GM18909 (cell line): ENCODE measurements around the gene SYNGR1.

ENCODE experiments used
- ATAC-seq: cut with Tn5 transposase; IDR thresholded peaks from one replicate; pipeline ENCODE4 v1.9.1; 2021; ENCODE audit warnings: mild to moderate bottlenecking; ENCODE audit not compliant: unreplicated experiment, poor library complexity

SYNGR1 gene

GRCh38 chr22:39349967-39350726 lies at the start of gene SYNGR1:
SYNGR1 (plus strand) TSS chr22:39349991; CDS start chr22:39350011, 20 bp downstream.
- ATAC-seq, result no peak

GRCh38 chr22:39300186-39300830 lies 49.5 kb upstream of the SYNGR1 start:
- ATAC-seq, result no peak

GRCh38 chr22:39301108-39301507 lies 48.7 kb upstream of the SYNGR1 start:
- no peak for ATAC-seq

DNA sequence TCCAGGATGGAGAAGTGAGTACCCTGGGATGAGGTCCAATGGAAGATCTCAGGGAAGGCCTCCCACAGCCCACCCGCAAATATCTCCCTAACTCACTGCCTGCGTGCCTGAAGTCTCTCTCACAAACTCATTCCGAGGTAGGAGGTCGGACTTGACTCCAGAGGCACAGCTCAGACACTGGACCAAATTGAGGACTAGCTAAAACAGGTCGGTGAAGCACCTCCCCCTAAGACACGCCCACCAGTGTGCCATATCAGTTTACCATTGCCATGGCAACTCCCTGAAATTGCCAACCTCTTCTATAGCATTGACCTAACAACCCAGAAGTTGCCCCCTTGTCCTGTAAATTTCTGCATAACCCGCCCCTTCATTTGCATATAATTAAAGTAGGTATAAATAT lies 47.9 kb upstream of the SYNGR1 start:
- ATAC-seq, result no peak

DNA sequence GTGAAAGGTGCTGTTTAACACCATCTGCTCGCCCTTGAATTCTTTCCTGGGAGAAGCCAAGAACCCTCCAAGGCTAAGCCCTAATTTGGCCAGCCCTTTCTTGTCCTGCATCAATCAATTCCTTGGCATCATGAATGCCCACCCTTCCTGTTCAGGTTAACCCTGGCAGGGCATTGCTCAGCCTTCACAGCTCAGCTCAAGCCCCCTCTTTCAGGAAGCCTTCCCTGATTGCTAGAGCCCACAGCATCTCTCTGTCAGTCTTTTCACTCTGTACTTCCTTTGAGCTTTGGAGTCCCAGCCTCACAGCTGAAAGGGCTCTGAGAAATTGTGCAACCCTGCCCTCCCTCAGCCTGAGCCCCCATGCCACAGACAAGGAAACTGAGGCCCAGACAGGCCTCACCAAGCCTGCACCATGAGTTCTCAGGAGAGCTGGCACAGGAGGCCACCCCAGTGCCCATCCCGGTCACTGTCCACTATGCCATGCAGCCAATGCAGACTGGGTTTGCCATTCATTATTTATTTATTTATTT lies 47.3 kb upstream of the SYNGR1 start:
- ATAC-seq, result no peak

- ATAC-seq, result no peak
Measured at GRCh38 chr22:39303358-39303757, 46.4 kb upstream of the SYNGR1 start.

- no peak for ATAC-seq
Measured at GRCh38 chr22:39303892-39304671, 45.7 kb upstream of the SYNGR1 start.

DNA sequence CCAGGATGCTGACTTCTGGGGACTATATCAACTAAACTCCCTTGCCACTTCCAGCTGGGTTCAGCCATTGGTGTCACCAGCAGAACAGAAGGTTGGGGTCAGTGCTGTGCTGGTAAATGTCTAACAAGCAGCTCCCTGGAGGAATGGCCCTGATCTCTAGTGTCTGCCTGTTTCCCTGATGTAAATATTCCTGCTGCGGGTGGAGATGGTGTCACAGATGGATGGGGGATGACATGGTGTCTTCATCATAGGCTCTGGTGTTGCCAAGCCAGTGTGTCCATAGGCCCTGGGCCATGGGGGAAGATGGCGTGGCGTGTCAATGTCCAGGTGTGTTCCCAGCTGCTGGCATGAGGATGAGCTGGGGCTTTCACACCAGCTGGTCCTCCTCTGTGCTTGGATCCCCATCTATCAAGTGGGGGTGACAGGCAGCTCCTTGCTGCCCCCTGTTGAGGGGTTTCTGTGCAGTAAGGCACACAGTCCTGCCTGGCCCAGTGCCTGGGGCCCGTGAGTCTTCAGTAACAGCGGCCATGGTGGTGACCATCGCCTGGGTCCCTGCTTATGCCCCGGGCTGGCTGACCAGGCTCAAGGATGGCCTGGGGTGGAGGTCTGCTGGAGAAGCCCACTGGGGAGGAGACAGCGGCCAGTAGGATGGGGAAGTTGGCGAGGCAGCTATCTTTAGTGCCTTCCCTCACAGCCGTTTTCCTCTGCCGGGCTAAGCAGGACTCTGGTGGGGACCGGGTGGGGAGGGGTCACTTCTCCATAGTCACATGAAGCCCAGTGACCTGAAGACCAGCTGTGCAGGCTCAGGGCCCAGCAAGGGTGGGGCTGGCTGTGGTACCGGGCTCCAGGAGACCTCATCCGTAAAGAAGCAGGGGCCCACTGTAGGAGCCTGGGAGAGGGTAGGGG lies 43.1 kb upstream of the SYNGR1 start:
- ATAC-seq, result no peak

DNA sequence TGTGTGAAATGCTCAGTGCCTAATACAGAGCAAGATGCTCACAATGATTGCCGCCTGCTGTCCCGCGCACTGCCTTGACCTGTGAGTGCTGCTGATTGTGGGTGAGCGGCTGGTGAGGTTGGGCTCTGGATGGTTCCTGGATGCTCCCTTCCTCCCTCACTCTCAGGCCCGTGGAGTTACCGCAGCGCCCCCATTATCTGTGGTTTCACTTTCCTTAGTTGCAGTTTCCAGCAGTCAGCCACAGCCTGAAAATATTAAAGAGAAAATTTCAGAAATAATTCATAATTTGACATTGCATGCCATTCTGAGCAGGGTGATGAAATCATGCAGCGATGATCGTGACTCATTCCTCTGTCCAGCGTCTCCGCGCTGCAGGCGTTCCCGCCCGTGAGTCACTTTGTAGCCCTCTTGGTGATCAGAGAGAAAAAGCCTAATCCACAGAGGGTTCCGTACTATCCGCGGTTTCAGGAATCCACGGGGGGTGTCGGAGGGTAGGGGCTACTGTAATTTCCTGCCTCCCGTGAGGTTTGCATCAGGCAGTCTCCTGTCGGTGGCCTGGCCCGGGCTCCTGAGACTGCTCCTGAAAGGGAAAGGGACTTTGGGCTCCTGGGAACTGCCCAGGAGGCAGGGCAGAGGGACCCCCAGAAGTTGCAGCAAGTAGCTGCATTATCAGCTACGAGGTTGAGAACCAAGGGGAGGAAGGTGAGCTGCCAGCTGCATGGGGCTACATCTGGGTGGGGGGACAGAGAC lies 41.0 kb upstream of the SYNGR1 start:
- no peak for ATAC-seq

- ATAC-seq, result no peak
Measured at GRCh38 chr22:39309364-39309861, 40.4 kb upstream of the SYNGR1 start.

GRCh38 chr22:39309881-39310714 lies 39.7 kb upstream of the SYNGR1 start:
- ATAC-seq, result no peak

GRCh38 chr22:39311592-39312400 lies 38.0 kb upstream of the SYNGR1 start:
- no peak for ATAC-seq

DNA sequence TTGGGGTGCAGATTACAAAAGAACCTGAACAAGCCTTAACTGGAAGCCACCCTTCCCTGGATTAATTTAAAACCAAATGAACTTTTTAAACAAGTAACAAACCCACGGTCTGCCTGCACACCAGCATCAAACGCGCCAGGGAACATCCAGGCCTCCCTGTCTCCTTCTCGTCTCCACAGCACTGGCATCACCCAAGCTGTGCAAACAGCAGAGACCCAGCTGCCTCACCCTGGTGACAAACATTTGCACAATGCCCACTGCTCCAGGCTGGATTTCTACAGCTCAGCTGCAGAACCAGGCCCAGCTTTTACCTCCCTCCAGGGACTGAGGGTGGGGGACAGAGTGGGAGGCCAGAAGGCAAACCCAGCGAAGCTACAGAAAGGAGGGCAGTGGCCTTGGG lies 37.4 kb upstream of the SYNGR1 start:
- no peak for ATAC-seq

DNA sequence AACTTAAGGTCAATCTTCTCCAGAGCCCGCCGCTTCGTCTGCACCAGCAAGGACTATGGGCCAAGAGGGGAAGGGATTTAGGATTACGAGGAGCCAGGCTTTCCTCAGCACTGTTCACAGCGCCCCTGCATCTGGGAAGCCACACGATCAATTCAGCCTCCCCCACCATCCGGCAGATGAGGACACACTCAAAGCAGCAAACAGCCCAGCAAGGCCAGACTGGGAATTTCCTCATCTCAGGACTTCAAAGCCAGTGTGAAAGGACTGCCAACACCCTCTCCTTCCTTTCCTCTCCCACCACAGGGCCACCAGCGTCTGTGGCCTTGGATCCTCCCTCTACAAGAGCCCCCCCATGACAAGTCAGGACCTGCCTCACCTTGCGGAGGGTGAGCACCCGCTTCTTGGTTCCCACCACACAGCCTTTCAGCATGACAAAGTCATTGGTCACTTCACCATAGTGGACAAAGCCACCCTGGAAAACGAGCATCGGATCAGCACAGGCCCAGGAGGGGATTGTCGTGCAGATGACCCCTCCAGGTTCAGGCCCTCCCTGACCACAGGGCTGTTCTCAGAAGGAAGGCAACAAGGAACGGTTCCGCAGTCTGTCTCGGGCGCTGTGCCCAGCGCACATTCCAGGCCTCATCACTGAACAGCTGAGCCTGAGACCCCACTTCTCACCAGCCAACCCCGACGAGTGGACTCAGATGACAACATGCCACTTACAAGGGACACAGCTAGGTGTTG lies 36.4 kb upstream of the SYNGR1 start:
- no peak for ATAC-seq

GRCh38 chr22:39314251-39314971 lies 35.4 kb upstream of the SYNGR1 start:
- ATAC-seq, result no peak

DNA sequence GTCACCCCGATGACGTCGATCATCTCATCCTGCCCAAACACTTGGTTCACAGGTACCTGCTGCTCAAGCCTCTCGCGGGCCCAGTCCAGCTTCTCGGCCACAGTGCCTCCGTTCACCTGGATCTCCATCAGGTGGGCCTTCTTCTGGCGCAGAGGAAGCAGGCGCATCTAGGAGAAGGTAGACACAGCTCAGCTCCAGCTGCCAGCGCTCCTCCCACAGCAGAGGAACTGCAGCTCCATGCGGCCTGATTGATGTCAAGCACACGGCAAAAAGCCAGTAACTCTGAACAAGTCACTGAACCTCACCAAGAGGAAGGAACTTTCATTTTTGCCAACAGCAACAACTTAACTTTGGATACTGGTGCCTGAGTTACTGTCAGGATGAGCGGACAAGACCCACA lies 34.4 kb upstream of the SYNGR1 start:
- ATAC-seq, result no peak
